Adipocyte (in vitro differentiated cells): ENCODE measurements around the gene GKAP1.
"Not testable (repeated sequence)": the region's sequence is repeated elsewhere in the genome, so short reads cannot be mapped to it uniquely, and the experiment has no call there.

Experiments used
- DNase-seq: peaks from one replicate; pipeline ENCODE4 v3.0.0-alpha.2; 2015; ENCODE audit warnings: low read depth
- H3K27me3 ChIP-seq: replicated peaks from 2 replicates; pipeline ENCODE4 v1.7.0; 2013; ENCODE audit warnings: mild to moderate bottlenecking, low read length, moderate library complexity; ENCODE audit not compliant: control insufficient read depth, insufficient read depth
- H3K36me3 ChIP-seq: 2 replicates; pipeline ENCODE4 v1.7.0; 2013; ENCODE audit warnings: low read length, mild to moderate bottlenecking, moderate library complexity; ENCODE audit not compliant: control insufficient read depth, insufficient read depth, severe bottlenecking
- H3K4me1 ChIP-seq: 2 replicates; pipeline ENCODE4 v1.7.0; 2013; ENCODE audit warnings: mild to moderate bottlenecking, low read length, moderate library complexity; ENCODE audit not compliant: control insufficient read depth, insufficient read depth
- H3K4me3 ChIP-seq: 2 replicates; pipeline ENCODE4 v1.7.0; 2013; ENCODE audit warnings: mild to moderate bottlenecking, low read length, moderate library complexity
- H3K9ac ChIP-seq: 2 replicates; pipeline ENCODE4 v1.7.0; 2013; ENCODE audit warnings: mild to moderate bottlenecking, low read length, moderate library complexity
- H3K9me3 ChIP-seq: 2 replicates; pipeline ENCODE4 v1.7.0; 2013; ENCODE audit warnings: mild to moderate bottlenecking, low read length, moderate library complexity; ENCODE audit not compliant: control insufficient read depth

The GKAP1 gene

GRCh38 chr9:83706676-83707517 lies 110.7 kb downstream of the GKAP1 start:
- peaks cover 24% of the 10 kb centered on the region for H3K4me1 ChIP-seq
- H3K4me3 ChIP-seq = peak overlapping the region; percentile 91
- no peaks in the 10 kb centered on the region for H3K36me3 ChIP-seq
- no peaks in the 10 kb centered on the region for H3K27me3 ChIP-seq
- peak overlapping the region; percentile 97 for H3K9ac ChIP-seq
- peak; percentile 61 for DNase-seq
- H3K9me3 ChIP-seq = no peaks in the 10 kb centered on the region

- H3K4me3 ChIP-seq = peak overlapping the region; percentile 91
Observed at GRCh38 chr9:83705219-83705651, 112.3 kb downstream of the GKAP1 start.

GRCh38 chr9:83701769-83702168 lies 115.8 kb downstream of the GKAP1 start:
- Histone ChIP-seq H3K9me3 (no peaks in the 10 kb centered on the region), H3K27me3 (no peaks in the 10 kb centered on the region)
- peak; percentile 70 for DNase-seq

More at GRCh38 chr9:83705219-83705651, 112.3 kb downstream of the GKAP1 start:
- not testable (repeated sequence) for H3K9me3 ChIP-seq, H3K36me3 ChIP-seq, H3K27me3 ChIP-seq, DNase-seq, H3K9ac ChIP-seq
- H3K4me1 ChIP-seq = peaks cover 37% of the 10 kb centered on the region

GRCh38 chr9:83701286-83701685 lies 116.3 kb downstream of the GKAP1 start:
- DNase-seq = no peak
- no peaks in the 10 kb centered on the region for H3K27me3 ChIP-seq
- H3K36me3 ChIP-seq = no peaks in the 10 kb centered on the region
- peaks cover 35% of the 10 kb centered on the region for H3K4me1 ChIP-seq
- H3K9me3 ChIP-seq = no peaks in the 10 kb centered on the region
- peak overlapping the region; percentile 19 for H3K9ac ChIP-seq
- H3K4me3 ChIP-seq = peak overlapping the region; percentile 66

More at GRCh38 chr9:83701769-83702168, 115.8 kb downstream of the GKAP1 start:
- H3K4me3 ChIP-seq = peak overlapping the region; percentile 66
- no peaks in the 10 kb centered on the region for H3K36me3 ChIP-seq
- peaks cover 38% of the 10 kb centered on the region for H3K4me1 ChIP-seq
- peak overlapping the region; percentile 19 for H3K9ac ChIP-seq

GRCh38 chr9:83699615-83700014 lies 118.0 kb downstream of the GKAP1 start:
- Histone ChIP-seq H3K9me3 (no peaks in the 10 kb centered on the region), H3K4me1 (peaks cover 25% of the 10 kb centered on the region), H3K36me3 (no peaks in the 10 kb centered on the region), H3K27me3 (no peaks in the 10 kb centered on the region), H3K4me3 (no peak overlapping the region), H3K9ac (no peak overlapping the region)
- DNase-seq = no peak

- DNase-seq = no peak
- Histone ChIP-seq H3K4me1 (peaks cover 25% of the 10 kb centered on the region), H3K27me3 (no peaks in the 10 kb centered on the region), H3K9ac (no peak overlapping the region), H3K36me3 (no peaks in the 10 kb centered on the region), H3K4me3 (no peak overlapping the region), H3K9me3 (no peaks in the 10 kb centered on the region)
Observed at GRCh38 chr9:83698976-83699585, 118.5 kb downstream of the GKAP1 start.

GRCh38 chr9:83691492-83691891 lies 126.1 kb downstream of the GKAP1 start:
- Histone ChIP-seq H3K9ac (no peak overlapping the region), H3K9me3 (no peaks in the 10 kb centered on the region), H3K36me3 (no peaks in the 10 kb centered on the region), H3K4me3 (no peak overlapping the region), H3K4me1 (peaks cover 21% of the 10 kb centered on the region), H3K27me3 (no peaks in the 10 kb centered on the region)
- DNase-seq = no peak
